Tibial artery (tissue), 4 donors: Measurements from ENCODE around the gene POLN.
A peak's percentile ranks its signal among the peaks of the same experiment; 100 is the strongest.

Source experiments
- DNase-seq, 2 donors: peaks; one replicate each; pipeline ENCODE4 v3.0.0-alpha.2; 2019
- H3K27ac ChIP-seq, 2 donors: fragments of 200-600 bp; sonication (generic) in 1 of 2; 1 replicate in 1 of 2; 2 replicates in 1 of 2; pipeline ENCODE4 v1.5.1; 2018 to 2019; ENCODE audit warnings: mild to moderate bottlenecking in 1 of 2
- H3K27me3 ChIP-seq, 2 donors: fragments of 200-600 bp; sonication (generic) in 1 of 2; one replicate each; pipeline versions ENCODE4 v1.5.1 to v1.6.0; 2016 to 2019
- H3K36me3 ChIP-seq, 3 donors: fragments of 200-600 bp; sonication (generic) in 2 of 3; one replicate each; pipeline ENCODE4 v1.5.1; 2016 to 2019; ENCODE audit warnings: mild to moderate bottlenecking in 2 of 3
- H3K4me1 ChIP-seq, 4 donors: fragments of 200-600 bp; sonication (generic) in 2 of 4; 1 replicate in 3 of 4; 2 replicates in 1 of 4; pipeline ENCODE4 v1.5.1; 2016 to 2019
- H3K4me3 ChIP-seq, 2 donors: fragments of 200-600 bp; sonication (generic) in 1 of 2; 1 replicate in 1 of 2; 2 replicates in 1 of 2; pipeline ENCODE4 v1.5.1; 2018 to 2019; ENCODE audit warnings: mild to moderate bottlenecking in 2 of 2
- H3K9me3 ChIP-seq, 3 donors: fragments of 200-600 bp; sonication (generic) in 1 of 3; one replicate each; pipeline ENCODE4 v1.5.1; 2016 to 2019
- CTCF ChIP-seq, 2 experiments: fragments of 200-600 bp in 1 of 2; fragments of 450-650 bp in 1 of 2; IDR thresholded peaks; one replicate each; pipeline ENCODE4 v1.5.1; 2017 to 2019; ENCODE audit warnings: antibody characterized with exemption in 2 of 2, mild to moderate bottlenecking in 1 of 2, moderate library complexity in 1 of 2
- intact Hi-C: fragments of 100-400 bp; cut with DNase I; formaldehyde crosslinking; loops from one replicate; pipeline ENCODE4 v1.15.0; 2023; ENCODE audit warnings: low total_unique reads

Gene POLN

GRCh38 chr4:2253160-2254084 lies 11.5 kb upstream of the POLN start:
- H3K36me3 ChIP-seq, result peaks cover 49 to 70% (median 68%) of the 10 kb centered on the region in 3 donors
- TF ChIP-seq CTCF (IDR thresholded peaks at IDR 0.05), result no peak
- no peaks in the 10 kb centered on the region for H3K27me3 ChIP-seq
- peak overlapping the region in 1 of 2 donors; percentile 31 for H3K27ac ChIP-seq
- peaks cover 0 to 49% (median 41%) of the 10 kb centered on the region in 4 donors for H3K4me1 ChIP-seq
- H3K9me3 ChIP-seq, result no peaks in the 10 kb centered on the region
- intact Hi-C loops, result no loop called here
- peak in 1 of 2 donors; percentile 15 for DNase-seq
- no peak overlapping the region for H3K4me3 ChIP-seq

- Histone ChIP-seq H3K27me3 (no peaks in the 10 kb centered on the region), H3K36me3 (peaks cover 49 to 76% (median 71%) of the 10 kb centered on the region in 3 donors), H3K9me3 (no peaks in the 10 kb centered on the region), H3K4me1 (peaks cover 0 to 41% (median 33%) of the 10 kb centered on the region in 4 donors), H3K4me3 (no peak overlapping the region), H3K27ac (peak overlapping the region in 1 of 2 donors; percentile 31)
- intact Hi-C loops, result no loop called here
- peak in 1 of 2 donors; percentile 11 for DNase-seq
- TF ChIP-seq CTCF (IDR thresholded peaks at IDR 0.05), result no peak
These were observed 10.7 kb upstream of the POLN start for GRCh38 chr4:2252530-2253091.

GRCh38 chr4:2251795-2252529 lies 10.0 kb upstream of the POLN start:
- intact Hi-C loops, result no loop called here
- H3K27me3 ChIP-seq, result no peaks in the 10 kb centered on the region
- peak in 1 of 2 donors; percentile 11 for DNase-seq
- no peak overlapping the region for H3K4me3 ChIP-seq
- H3K36me3 ChIP-seq, result peaks cover 49 to 83% (median 75%) of the 10 kb centered on the region in 3 donors
- H3K9me3 ChIP-seq, result no peaks in the 10 kb centered on the region
- no peak for TF ChIP-seq CTCF (IDR thresholded peaks at IDR 0.05)
- H3K4me1 ChIP-seq, result peaks cover 0 to 34% (median 27%) of the 10 kb centered on the region in 4 donors
- no peak overlapping the region for H3K27ac ChIP-seq

- Histone ChIP-seq H3K27me3 (no peaks in the 10 kb centered on the region), H3K27ac (no peak overlapping the region), H3K4me1 (peaks cover 0 to 33% (median 20%) of the 10 kb centered on the region in 4 donors), H3K9me3 (no peaks in the 10 kb centered on the region), H3K4me3 (no peak overlapping the region), H3K36me3 (peaks cover 49 to 87% (median 81%) of the 10 kb centered on the region in 3 donors)
- TF ChIP-seq CTCF (IDR thresholded peaks at IDR 0.05), result no peak
- DNase-seq, result peak in 1 of 2 donors; percentile 18
- intact Hi-C loops, result no loop called here
These were observed 9.3 kb upstream of the POLN start for GRCh38 chr4:2251073-2251794.
